ENCODE data around the gene SREBF1. TPM values are rescaled to one million over a fixed set of nuclear protein-coding genes. Genes with fewer than 3 reads are reported as not detected.
A peak's percentile ranks its signal among the peaks of the same experiment; 100 is the strongest.

SREBF1 gene
- total RNA-seq, 5 donors from 2014 or later (not counting 1 experiment from before 2014, with no cell fraction given), result 24.6 to 279 (median 38.9) TPM

- H3K36me3 ChIP-seq (ENCODE audit: control insufficient read depth in 2 of 2, extremely low read depth in 1 of 2, insufficient read depth in 1 of 2, low read length in 1 of 2), result peaks cover 0 to 17% of the 10 kb centered on the region in 2 donors
- ATAC-seq (replicated peaks in 1 of 4), result no peak
- POLR2A ChIA-PET, result interaction anchor here in 1 of 2 donors (2.8 kb wide), 1 partner anchor 8 kb away, joined by 19 read pairs; the partner anchor contains the start of gene SREBF1
- Mint-ChIP-seq H3K4me3 (peak overlapping the region in 1 of 3 donors; percentile 50), H3K27ac (peak overlapping the region; percentile 72 to 87), H3K9me3 (no peaks in the 10 kb centered on the region), H3K36me3 (peaks cover 6% of the 10 kb centered on the region), H3K4me1 (peaks cover 69 to 78% (median 75%) of the 10 kb centered on the region in 3 donors), H3K27me3 (no peaks in the 10 kb centered on the region)
- no peaks in the 10 kb centered on the region for H3K27me3 ChIP-seq (replicated peaks in 1 of 2; ENCODE audit: control insufficient read depth in 2 of 2, extremely low read depth in 1 of 2, insufficient read depth in 2 of 2, low read length in 1 of 2)
- 86% methylated on average over 13 of the region's 13 CpGs for WGBS (ENCODE audit: insufficient coverage)
- no peak overlapping the region for H3K4me3 ChIP-seq (ENCODE audit: control insufficient read depth in 1 of 2, extremely low read depth in 1 of 2, low read length in 1 of 2)
- no peak for DNase-seq
- no peak overlapping the region for H3K27ac ChIP-seq (ENCODE audit: low read length)
- H3K9me3 ChIP-seq, result no peaks in the 10 kb centered on the region
- H3K4me1 ChIP-seq (ENCODE audit: control insufficient read depth in 1 of 2, extremely low read depth in 1 of 2, insufficient read depth in 2 of 2, low read length in 2 of 2), result peaks cover 33 to 80% of the 10 kb centered on the region in 2 experiments
- CTCF ChIA-PET, result interaction anchor here (0.6 to 0.8 kb wide), 3 partner anchors 8 to 24 kb away, joined by 3 read pairs; partner anchors contain the start of gene SREBF1 (in 1 of the 2)
These were observed 8.8 kb downstream of the SREBF1 start for GRCh38 chr17:17827826-17828621.

- H3K27ac ChIP-seq (ENCODE audit: low read length), result peak overlapping the region; percentile 52
- ATAC-seq (replicated peaks in 1 of 4) (no peak), DNase-seq (no peak)
- H3K27me3 ChIP-seq (replicated peaks in 1 of 2; ENCODE audit: control insufficient read depth in 2 of 2, extremely low read depth in 1 of 2, insufficient read depth in 2 of 2, low read length in 1 of 2), result no peaks in the 10 kb centered on the region
- Mint-ChIP-seq H3K9me3 (no peaks in the 10 kb centered on the region), H3K27ac (peak overlapping the region; percentile 83 to 88), H3K4me3 (peak overlapping the region in 1 of 3 donors; percentile 76), H3K27me3 (no peaks in the 10 kb centered on the region), H3K36me3 (peaks cover 3% of the 10 kb centered on the region), H3K4me1 (peaks cover 74 to 82% (median 76%) of the 10 kb centered on the region in 3 donors)
- POLR2A ChIA-PET, result interaction anchor here in 1 of 2 donors (1.0 to 2.8 kb wide), 2 partner anchors 9 to 22 kb away, joined by 3 to 19 read pairs; partner anchors contain the start of gene SREBF1
- H3K4me3 ChIP-seq (ENCODE audit: control insufficient read depth in 1 of 2, extremely low read depth in 1 of 2, low read length in 1 of 2), result no peak overlapping the region
- CTCF ChIA-PET, result interaction anchor here in 1 of 2 donors (0.8 to 0.9 kb wide), 2 partner anchors 9 to 25 kb away, joined by 3 to 4 read pairs; partner anchors contain the start of gene SREBF1
- peaks cover 0 to 15% of the 10 kb centered on the region in 2 donors for H3K36me3 ChIP-seq (ENCODE audit: control insufficient read depth in 2 of 2, extremely low read depth in 1 of 2, insufficient read depth in 1 of 2, low read length in 1 of 2)
- H3K4me1 ChIP-seq (ENCODE audit: control insufficient read depth in 1 of 2, extremely low read depth in 1 of 2, insufficient read depth in 2 of 2, low read length in 2 of 2), result peaks cover 39 to 84% of the 10 kb centered on the region in 2 experiments
- whole genome bisulfite sequencing (ENCODE audit: insufficient coverage), result 89% methylated on average over 16 of the region's 16 CpGs
- H3K9me3 ChIP-seq, result no peaks in the 10 kb centered on the region
These were observed 9.6 kb downstream of the SREBF1 start for GRCh38 chr17:17826942-17827785.

GRCh38 chr17:17826342-17826713, 10.5 kb downstream of the SREBF1 start:
- H3K4me1 ChIP-seq (ENCODE audit: control insufficient read depth in 1 of 2, extremely low read depth in 1 of 2, insufficient read depth in 2 of 2, low read length in 2 of 2), result peaks cover 45 to 85% of the 10 kb centered on the region in 2 experiments
- no peak overlapping the region for H3K4me3 ChIP-seq (ENCODE audit: control insufficient read depth in 1 of 2, extremely low read depth in 1 of 2, low read length in 1 of 2)
- peak overlapping the region; percentile 52 for H3K27ac ChIP-seq (ENCODE audit: low read length)
- ATAC-seq (replicated peaks in 1 of 4), result peak in 1 of 4 experiments; percentile 9
- Mint-ChIP-seq H3K4me1 (peaks cover 77 to 88% (median 79%) of the 10 kb centered on the region in 3 donors), H3K4me3 (peak overlapping the region in 1 of 3 donors; percentile 76), H3K9me3 (no peaks in the 10 kb centered on the region), H3K27ac (peak overlapping the region; percentile 83 to 88), H3K36me3 (peaks cover 3% of the 10 kb centered on the region), H3K27me3 (no peaks in the 10 kb centered on the region)
- WGBS (ENCODE audit: insufficient coverage), result 0% methylated on average over 1 of the region's 2 CpGs
- ChIA-PET POLR2A (interaction anchor here (0.9 to 2.8 kb wide), 3 partner anchors 10 to 23 kb away, joined by 3 to 19 read pairs (median 5); partner anchors contain the start of gene SREBF1 (in 1 of the 2)), CTCF (interaction anchor here in 1 of 2 donors (0.6 kb wide), 1 partner anchor 36 kb away, joined by 7 read pairs; no protein-coding TSS in a partner anchor)
- peak in 1 of 35 experiments; percentile 31 for DNase-seq
- H3K27me3 ChIP-seq (replicated peaks in 1 of 2; ENCODE audit: control insufficient read depth in 2 of 2, extremely low read depth in 1 of 2, insufficient read depth in 2 of 2, low read length in 1 of 2), result no peaks in the 10 kb centered on the region
- H3K36me3 ChIP-seq (ENCODE audit: control insufficient read depth in 2 of 2, extremely low read depth in 1 of 2, insufficient read depth in 1 of 2, low read length in 1 of 2), result peaks cover 2 to 8% of the 10 kb centered on the region in 2 donors
- H3K9me3 ChIP-seq, result no peaks in the 10 kb centered on the region

GRCh38 chr17:17824783-17825614, 11.8 kb downstream of the SREBF1 start:
- Mint-ChIP-seq H3K4me1 (peaks cover 83 to 91% (median 85%) of the 10 kb centered on the region in 3 donors), H3K4me3 (peak overlapping the region; percentile 28 to 76 (median 51)), H3K9me3 (no peaks in the 10 kb centered on the region), H3K27ac (peak overlapping the region; percentile 83 to 90), H3K27me3 (no peaks in the 10 kb centered on the region), H3K36me3 (no peaks in the 10 kb centered on the region)
- H3K27ac ChIP-seq (ENCODE audit: low read length), result peak overlapping the region; percentile 98
- ChIA-PET CTCF (interaction anchor here in 1 of 2 donors (0.6 kb wide), 1 partner anchor 20 kb away, joined by 11 read pairs; no protein-coding TSS in a partner anchor), POLR2A (interaction anchor here (0.7 to 2.8 kb wide), 3 partner anchors 11 to 519 kb away, joined by 3 to 19 read pairs (median 5); partner anchors contain the start of gene SREBF1 (in 1 of the 2))
- H3K36me3 ChIP-seq (ENCODE audit: control insufficient read depth in 2 of 2, extremely low read depth in 1 of 2, insufficient read depth in 1 of 2, low read length in 1 of 2), result peaks cover 2 to 4% of the 10 kb centered on the region in 2 donors
- 81% methylated on average over 11 of the region's 14 CpGs for WGBS (ENCODE audit: insufficient coverage)
- H3K9me3 ChIP-seq, result no peaks in the 10 kb centered on the region
- H3K27me3 ChIP-seq (replicated peaks in 1 of 2; ENCODE audit: control insufficient read depth in 2 of 2, extremely low read depth in 1 of 2, insufficient read depth in 2 of 2, low read length in 1 of 2), result no peaks in the 10 kb centered on the region
- peak in 1 of 35 experiments; percentile 17 for DNase-seq
- H3K4me1 ChIP-seq (ENCODE audit: control insufficient read depth in 1 of 2, extremely low read depth in 1 of 2, insufficient read depth in 2 of 2, low read length in 2 of 2), result peaks cover 49 to 87% of the 10 kb centered on the region in 2 experiments
- H3K4me3 ChIP-seq (ENCODE audit: control insufficient read depth in 1 of 2, extremely low read depth in 1 of 2, low read length in 1 of 2), result no peak overlapping the region
- no peak for ATAC-seq (replicated peaks in 1 of 4)

- ChIA-PET POLR2A (no interaction called here), CTCF (interaction anchor here in 1 of 2 donors (0.6 kb wide), 1 partner anchor 31 kb away, joined by 4 read pairs; no protein-coding TSS in a partner anchor)
- Histone ChIP-seq H3K4me1 (ENCODE audit: control insufficient read depth in 1 of 2, extremely low read depth in 1 of 2, insufficient read depth in 2 of 2, low read length in 2 of 2) (peaks cover 54 to 93% of the 10 kb centered on the region in 2 experiments), H3K27ac (ENCODE audit: low read length) (peak overlapping the region; percentile 98), H3K4me3 (ENCODE audit: control insufficient read depth in 1 of 2, extremely low read depth in 1 of 2, low read length in 1 of 2) (peak overlapping the region; percentile 56 to 63), H3K9me3 (no peaks in the 10 kb centered on the region), H3K27me3 (replicated peaks in 1 of 2; ENCODE audit: control insufficient read depth in 2 of 2, extremely low read depth in 1 of 2, insufficient read depth in 2 of 2, low read length in 1 of 2) (no peaks in the 10 kb centered on the region), H3K36me3 (ENCODE audit: control insufficient read depth in 2 of 2, extremely low read depth in 1 of 2, insufficient read depth in 1 of 2, low read length in 1 of 2) (peaks cover 2 to 7% of the 10 kb centered on the region in 2 donors)
- Mint-ChIP-seq H3K27ac (peak overlapping the region; percentile 79 to 90), H3K27me3 (no peaks in the 10 kb centered on the region), H3K9me3 (no peaks in the 10 kb centered on the region), H3K4me1 (peaks cover 82 to 91% (median 89%) of the 10 kb centered on the region in 3 donors), H3K4me3 (peak overlapping the region; percentile 73 to 78 (median 76)), H3K36me3 (peaks cover 3% of the 10 kb centered on the region)
- WGBS (ENCODE audit: insufficient coverage), result 33% methylated on average over 6 of the region's 11 CpGs
- ATAC-seq (replicated peaks in 1 of 4) (peak in 1 of 4 experiments; percentile 6), DNase-seq (peak in 9 of 35 experiments; percentile 13 to 42 (median 20))
These were observed 12.5 kb downstream of the SREBF1 start for GRCh38 chr17:17824119-17824782.

All from T-cell (primary cell).